Activated naive CD4-positive, alpha-beta T cell treated with anti-CD3 and anti-CD28 coated beads, Interleukin-2, amount 50 U/mL, for 24 hours (primary cell): Measurements from ENCODE around the gene SKA1.
A peak's percentile ranks its signal among the peaks of the same experiment; 100 is the strongest.

ENCODE experiments used
- H3K27ac Mint-ChIP-seq: one replicate; pipeline ENCODE4 v1.8.0; 2021; ENCODE audit warnings: mild to moderate bottlenecking, mixed read lengths
- H3K27me3 Mint-ChIP-seq: one replicate; pipeline ENCODE4 v1.8.0; 2021; ENCODE audit warnings: mixed read lengths
- H3K36me3 Mint-ChIP-seq: one replicate; pipeline ENCODE4 v1.8.0; 2021; ENCODE audit warnings: mixed read lengths
- H3K4me1 Mint-ChIP-seq: one replicate; pipeline ENCODE4 v1.8.0; 2021; ENCODE audit warnings: mixed read lengths
- H3K4me3 Mint-ChIP-seq: one replicate; pipeline ENCODE4 v1.8.0; 2021; ENCODE audit warnings: mild to moderate bottlenecking, mixed read lengths
- H3K9me3 Mint-ChIP-seq: one replicate; pipeline ENCODE4 v1.8.0; 2021; ENCODE audit warnings: mixed read lengths

SKA1 gene

GRCh38 chr18:50374753-50375391, at the start of gene SKA1:
Gene SKA1 (plus strand): TSS chr18:50375046. CDS start chr18:50375831, 785 bp downstream.
- H3K27me3 Mint-ChIP-seq, result peaks cover 4% of the 10 kb centered on the region
- H3K36me3 Mint-ChIP-seq, result peaks cover 1% of the 10 kb centered on the region
- peaks cover 15% of the 10 kb centered on the region for H3K4me1 Mint-ChIP-seq
- peak within 1 kb of the TSS; percentile 84 for H3K4me3 Mint-ChIP-seq
- H3K9me3 Mint-ChIP-seq, result peaks cover 7% of the 10 kb centered on the region
- peak within 1 kb of the TSS; percentile 77 for H3K27ac Mint-ChIP-seq

GRCh38 chr18:50327983-50328382, 46.9 kb upstream of the SKA1 start:
- Mint-ChIP-seq H3K27ac (no peak overlapping the region), H3K36me3 (peaks cover 2% of the 10 kb centered on the region), H3K4me1 (no peaks in the 10 kb centered on the region), H3K4me3 (no peak overlapping the region), H3K9me3 (no peaks in the 10 kb centered on the region), H3K27me3 (peaks cover 6% of the 10 kb centered on the region)

- H3K4me1 Mint-ChIP-seq, result no peaks in the 10 kb centered on the region
- no peaks in the 10 kb centered on the region for H3K9me3 Mint-ChIP-seq
- no peak overlapping the region for H3K27ac Mint-ChIP-seq
- peaks cover 2% of the 10 kb centered on the region for H3K36me3 Mint-ChIP-seq
- no peak overlapping the region for H3K4me3 Mint-ChIP-seq
- peaks cover 6% of the 10 kb centered on the region for H3K27me3 Mint-ChIP-seq
Measured at GRCh38 chr18:50330176-50330575, 44.7 kb upstream of the SKA1 start.

GRCh38 chr18:50331691-50332090, 43.2 kb upstream of the SKA1 start:
- Mint-ChIP-seq H3K4me3 (no peak overlapping the region), H3K9me3 (no peaks in the 10 kb centered on the region), H3K4me1 (no peaks in the 10 kb centered on the region), H3K27me3 (peaks cover 5% of the 10 kb centered on the region), H3K36me3 (peaks cover 2% of the 10 kb centered on the region), H3K27ac (no peak overlapping the region)

- no peaks in the 10 kb centered on the region for H3K9me3 Mint-ChIP-seq
- H3K27ac Mint-ChIP-seq, result no peak overlapping the region
- no peak overlapping the region for H3K4me3 Mint-ChIP-seq
- peaks cover 2% of the 10 kb centered on the region for H3K27me3 Mint-ChIP-seq
- H3K4me1 Mint-ChIP-seq, result no peaks in the 10 kb centered on the region
- peaks cover 2% of the 10 kb centered on the region for H3K36me3 Mint-ChIP-seq
Measured at GRCh38 chr18:50334546-50335152, 40.2 kb upstream of the SKA1 start.

- Mint-ChIP-seq H3K27ac (no peak overlapping the region), H3K4me1 (no peaks in the 10 kb centered on the region), H3K9me3 (no peaks in the 10 kb centered on the region), H3K36me3 (no peaks in the 10 kb centered on the region), H3K4me3 (no peak overlapping the region), H3K27me3 (no peaks in the 10 kb centered on the region)
Measured at GRCh38 chr18:50338122-50338521, 36.7 kb upstream of the SKA1 start.

GRCh38 chr18:50338715-50339114, 36.1 kb upstream of the SKA1 start:
- Mint-ChIP-seq H3K36me3 (no peaks in the 10 kb centered on the region), H3K27me3 (no peaks in the 10 kb centered on the region), H3K9me3 (no peaks in the 10 kb centered on the region), H3K27ac (no peak overlapping the region), H3K4me3 (no peak overlapping the region), H3K4me1 (no peaks in the 10 kb centered on the region)

GRCh38 chr18:50340078-50340477, 34.8 kb upstream of the SKA1 start:
- H3K4me1 Mint-ChIP-seq, result no peaks in the 10 kb centered on the region
- no peak overlapping the region for H3K4me3 Mint-ChIP-seq
- no peaks in the 10 kb centered on the region for H3K27me3 Mint-ChIP-seq
- no peaks in the 10 kb centered on the region for H3K36me3 Mint-ChIP-seq
- H3K9me3 Mint-ChIP-seq, result no peaks in the 10 kb centered on the region
- no peak overlapping the region for H3K27ac Mint-ChIP-seq

- no peaks in the 10 kb centered on the region for H3K27me3 Mint-ChIP-seq
- no peaks in the 10 kb centered on the region for H3K36me3 Mint-ChIP-seq
- H3K4me3 Mint-ChIP-seq, result no peak overlapping the region
- H3K4me1 Mint-ChIP-seq, result no peaks in the 10 kb centered on the region
- no peak overlapping the region for H3K27ac Mint-ChIP-seq
- H3K9me3 Mint-ChIP-seq, result no peaks in the 10 kb centered on the region
Measured at GRCh38 chr18:50341443-50341842, 33.4 kb upstream of the SKA1 start.

GRCh38 chr18:50350699-50351098, 24.1 kb upstream of the SKA1 start:
- Mint-ChIP-seq H3K4me3 (no peak overlapping the region), H3K27me3 (peaks cover 16% of the 10 kb centered on the region), H3K27ac (no peak overlapping the region), H3K36me3 (no peaks in the 10 kb centered on the region), H3K9me3 (no peaks in the 10 kb centered on the region), H3K4me1 (no peaks in the 10 kb centered on the region)

- peaks cover 9% of the 10 kb centered on the region for H3K4me1 Mint-ChIP-seq
- no peak overlapping the region for H3K27ac Mint-ChIP-seq
Measured at GRCh38 chr18:50356036-50356945, 18.6 kb upstream of the SKA1 start.

GRCh38 chr18:50358844-50359243, 16.0 kb upstream of the SKA1 start:
- no peak overlapping the region for H3K27ac Mint-ChIP-seq
- no peaks in the 10 kb centered on the region for H3K36me3 Mint-ChIP-seq
- no peak overlapping the region for H3K4me3 Mint-ChIP-seq
- no peaks in the 10 kb centered on the region for H3K9me3 Mint-ChIP-seq
- peaks cover 3% of the 10 kb centered on the region for H3K27me3 Mint-ChIP-seq
- peaks cover 9% of the 10 kb centered on the region for H3K4me1 Mint-ChIP-seq

More at GRCh38 chr18:50356036-50356945, 18.6 kb upstream of the SKA1 start:
- no peaks in the 10 kb centered on the region for H3K36me3 Mint-ChIP-seq
- H3K9me3 Mint-ChIP-seq, result no peaks in the 10 kb centered on the region
- H3K27me3 Mint-ChIP-seq, result peaks cover 8% of the 10 kb centered on the region
- H3K4me3 Mint-ChIP-seq, result no peak overlapping the region

- Mint-ChIP-seq H3K27ac (no peak overlapping the region), H3K27me3 (peaks cover 4% of the 10 kb centered on the region), H3K4me1 (peaks cover 9% of the 10 kb centered on the region), H3K9me3 (no peaks in the 10 kb centered on the region), H3K4me3 (no peak overlapping the region), H3K36me3 (no peaks in the 10 kb centered on the region)
Measured at GRCh38 chr18:50359806-50360205, 15.0 kb upstream of the SKA1 start.

- peaks cover 4% of the 10 kb centered on the region for H3K27me3 Mint-ChIP-seq
- no peaks in the 10 kb centered on the region for H3K9me3 Mint-ChIP-seq
- H3K4me1 Mint-ChIP-seq, result peaks cover 9% of the 10 kb centered on the region
- no peaks in the 10 kb centered on the region for H3K36me3 Mint-ChIP-seq
- no peak overlapping the region for H3K4me3 Mint-ChIP-seq
- no peak overlapping the region for H3K27ac Mint-ChIP-seq
Measured at GRCh38 chr18:50360611-50361010, 14.2 kb upstream of the SKA1 start.

GRCh38 chr18:50369672-50370071, 5.2 kb upstream of the SKA1 start:
- peaks cover 3% of the 10 kb centered on the region for H3K36me3 Mint-ChIP-seq
- H3K4me3 Mint-ChIP-seq, result no peak overlapping the region
- H3K27me3 Mint-ChIP-seq, result peaks cover 15% of the 10 kb centered on the region
- H3K4me1 Mint-ChIP-seq, result peaks cover 5% of the 10 kb centered on the region
- H3K27ac Mint-ChIP-seq, result no peak overlapping the region
- peaks cover 10% of the 10 kb centered on the region for H3K9me3 Mint-ChIP-seq

- H3K9me3 Mint-ChIP-seq, result peaks cover 10% of the 10 kb centered on the region
- H3K4me1 Mint-ChIP-seq, result peaks cover 15% of the 10 kb centered on the region
- H3K4me3 Mint-ChIP-seq, result peak overlapping the region; percentile 36
- peaks cover 3% of the 10 kb centered on the region for H3K36me3 Mint-ChIP-seq
- H3K27ac Mint-ChIP-seq, result no peak overlapping the region
- peaks cover 13% of the 10 kb centered on the region for H3K27me3 Mint-ChIP-seq
Measured at GRCh38 chr18:50372743-50373142, 2.1 kb upstream of the SKA1 start.
